SK-N-SH (cell line): ENCODE data around the gene SLC17A9.

Experiments used
- CTCF ChIP-seq: fragments of 200-600 bp; sonication (generic); IDR thresholded peaks from 2 replicates; pipeline ENCODE4 v1.6.1; 2017; ENCODE audit warnings: antibody characterized with exemption, mild to moderate bottlenecking, moderate library complexity
- ELF1 ChIP-seq: IDR thresholded peaks from 2 replicates; pipeline ENCODE4 v1.4.0; 2012
- EP300 ChIP-seq, 2 experiments: IDR thresholded peaks; 2 replicates each; pipeline versions ENCODE4 v1.4.0 to v1.6.1; 2012; ENCODE audit warnings: borderline replicate concordance in 1 of 2, low read depth in 1 of 2, low read length in 1 of 2
- EZH2phosphoT487 ChIP-seq: fragments of 200-600 bp; sonication (generic); IDR thresholded peaks from 2 replicates; pipeline ENCODE4 v1.6.1; 2017; ENCODE audit warnings: low read depth, mixed run types, mild to moderate bottlenecking, antibody characterized with exemption, moderate library complexity, borderline replicate concordance
- GABPA ChIP-seq: IDR thresholded peaks from 2 replicates; pipeline ENCODE4 v1.4.0; 2012; ENCODE audit warnings: low read depth, mild to moderate bottlenecking
- MAX ChIP-seq: IDR thresholded peaks from 2 replicates; pipeline ENCODE4 v1.4.0; 2012; ENCODE audit warnings: low read depth
- RCOR1 ChIP-seq: fragments of 150-350 bp; IDR thresholded peaks from 2 replicates; pipeline ENCODE4 v1.6.1; 2017; ENCODE audit warnings: antibody characterized with exemption, low read length
- SIN3A ChIP-seq: IDR thresholded peaks from 2 replicates; pipeline ENCODE4 v1.6.1; 2012; ENCODE audit warnings: low read depth, mild to moderate bottlenecking, low read length, moderate library complexity, borderline replicate concordance
- SMC3 ChIP-seq: IDR thresholded peaks from 2 replicates; pipeline ENCODE4 v1.6.1; 2012; ENCODE audit warnings: low read depth, low read length, improper control_type of control experiment
- YY1 ChIP-seq: IDR thresholded peaks from 2 replicates; pipeline ENCODE4 v1.4.0; 2012; ENCODE audit warnings: low read depth, mild to moderate bottlenecking

- no peak for TF ChIP-seq CTCF
- no peak for TF ChIP-seq SMC3
- TF ChIP-seq YY1: no peak
- no peak for TF ChIP-seq EZH2phosphoT487
- no peak for TF ChIP-seq ELF1
- no peak for TF ChIP-seq GABPA
- no peak for TF ChIP-seq EP300 (IDR thresholded peaks at IDR 0.05; ENCODE audit: borderline replicate concordance in 1 of 2, low read depth in 1 of 2, low read length in 1 of 2)
- TF ChIP-seq SIN3A: no peak
- TF ChIP-seq MAX: no peak
- no peak for TF ChIP-seq RCOR1
These were observed 16.8 kb downstream of the SLC17A9 start for GRCh38 chr20:62969179-62969760.
